ENCODE data around the gene TLCD4.

Gene TLCD4

DNA sequence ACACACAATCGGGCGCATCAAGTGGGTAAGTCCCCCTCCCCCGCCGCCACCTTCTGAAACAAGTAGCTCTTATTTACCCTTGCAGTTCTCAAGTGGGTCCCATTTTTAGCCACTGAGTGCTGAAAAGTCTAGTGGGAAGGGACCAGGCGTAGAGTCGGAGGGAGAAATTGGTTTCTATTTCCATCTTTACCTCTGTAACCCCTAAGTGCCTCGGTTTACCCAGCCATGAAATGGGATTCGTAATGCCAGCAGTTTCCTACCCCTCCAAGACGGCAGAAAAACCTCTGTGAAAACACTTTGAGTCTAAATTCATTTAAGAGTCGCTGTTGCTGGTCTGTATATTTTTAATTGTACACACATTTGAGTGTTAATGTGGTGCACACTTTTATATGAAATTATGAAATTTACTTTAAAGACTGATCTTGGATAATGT, 928 bp downstream of the TLCD4 start:
- Histone ChIP-seq H3K23ac (ENCODE audit: low read length) (no peak overlapping the region), H3K4ac (ENCODE audit: low read depth, low read length) (peak overlapping the region; percentile 78), H2BK120ac (ENCODE audit: insufficient read depth, low read length, poor library complexity) (no peak overlapping the region), H3K27me3 (ENCODE audit: insufficient read depth, low read length) (no peaks in the 10 kb centered on the region), H2AFZ (ENCODE audit: insufficient read depth, low read length, poor library complexity) (peak overlapping the region; percentile 96), H3K14ac (ENCODE audit: low read length) (no peak overlapping the region), H3K9me3 (ENCODE audit: insufficient read depth, low read depth, low read length) (no peaks in the 10 kb centered on the region), H3K4me2 (ENCODE audit: low read length) (peak overlapping the region; percentile 93), H3K79me2 (ENCODE audit: control insufficient read depth, insufficient read depth, low read length, poor library complexity) (peaks cover 6% of the 10 kb centered on the region), H3K27ac (ENCODE audit: low read depth, low read length) (no peak overlapping the region), H2BK12ac (ENCODE audit: low read length) (no peak overlapping the region), H3K18ac (ENCODE audit: low read length) (peak overlapping the region; percentile 96), H3K36me3 (ENCODE audit: control insufficient read depth in 1 of 2, insufficient read depth in 2 of 2, low read length in 2 of 2) (no peaks in the 10 kb centered on the region), H3K4me3 (ENCODE audit: low read depth, low read length) (peak overlapping the region; percentile 78), H4K12ac (ENCODE audit: low read depth, low read length) (peak overlapping the region; percentile 74), H2AK5ac (ENCODE audit: low read length) (no peak overlapping the region), H4K91ac (ENCODE audit: low read depth, low read length) (peak overlapping the region; percentile 74), H3K9ac (ENCODE audit: low read length) (no peak overlapping the region), H2BK5ac (ENCODE audit: low read depth, low read length, poor library complexity) (no peak overlapping the region), H3K4me1 (ENCODE audit: control insufficient read depth in 1 of 2, insufficient read depth in 2 of 2, low read length in 2 of 2) (peaks cover 4 to 6% of the 10 kb centered on the region in 2 experiments), H4K8ac (ENCODE audit: low read depth, low read length) (peak overlapping the region; percentile 90), H3K79me1 (ENCODE audit: low read length) (peaks cover 14% of the 10 kb centered on the region)
- no peak for DNase-seq
- no CpG with 5 or more reads among the region's 10 CpGs for WGBS (ENCODE audit: extremely low coverage, insufficient coverage, insufficient read length)

DNA sequence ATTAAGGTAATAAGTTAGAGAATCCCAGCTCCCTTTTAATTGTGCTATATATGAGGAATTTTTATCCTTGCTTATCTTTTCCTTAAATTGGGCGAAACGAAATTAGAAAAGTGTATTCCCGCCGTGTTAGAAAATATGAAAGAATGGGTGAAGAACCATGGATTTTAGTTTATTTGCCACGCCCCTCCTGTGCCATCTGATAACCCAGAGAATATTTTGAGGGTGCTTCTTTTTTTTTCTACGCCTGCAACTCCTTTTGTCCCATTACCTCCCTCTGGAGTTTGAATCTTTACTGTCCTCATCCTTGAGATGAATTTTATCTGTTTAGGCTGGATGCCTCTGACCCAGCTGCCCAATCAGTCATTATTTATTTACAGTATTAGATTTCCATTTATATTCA, 1.6 kb downstream of the TLCD4 start:
- Histone ChIP-seq H3K36me3 (ENCODE audit: control insufficient read depth in 1 of 2, insufficient read depth in 2 of 2, low read length in 2 of 2) (no peaks in the 10 kb centered on the region), H4K12ac (ENCODE audit: low read depth, low read length) (no peak overlapping the region), H3K4me2 (ENCODE audit: low read length) (no peak overlapping the region), H3K4ac (ENCODE audit: low read depth, low read length) (no peak overlapping the region), H2BK120ac (ENCODE audit: insufficient read depth, low read length, poor library complexity) (no peak overlapping the region), H4K8ac (ENCODE audit: low read depth, low read length) (no peak overlapping the region), H3K27ac (ENCODE audit: low read depth, low read length) (no peak overlapping the region), H3K4me1 (ENCODE audit: control insufficient read depth in 1 of 2, insufficient read depth in 2 of 2, low read length in 2 of 2) (peaks cover 4 to 6% of the 10 kb centered on the region in 2 experiments), H3K9ac (ENCODE audit: low read length) (no peak overlapping the region), H3K27me3 (ENCODE audit: insufficient read depth, low read length) (no peaks in the 10 kb centered on the region), H2BK12ac (ENCODE audit: low read length) (no peak overlapping the region), H4K91ac (ENCODE audit: low read depth, low read length) (no peak overlapping the region), H2BK5ac (ENCODE audit: low read depth, low read length, poor library complexity) (no peak overlapping the region), H3K4me3 (ENCODE audit: low read depth, low read length) (no peak overlapping the region), H2AFZ (ENCODE audit: insufficient read depth, low read length, poor library complexity) (no peak overlapping the region), H3K14ac (ENCODE audit: low read length) (no peak overlapping the region), H3K9me3 (ENCODE audit: insufficient read depth, low read depth, low read length) (no peaks in the 10 kb centered on the region), H3K23ac (ENCODE audit: low read length) (no peak overlapping the region), H3K79me2 (ENCODE audit: control insufficient read depth, insufficient read depth, low read length, poor library complexity) (peaks cover 6% of the 10 kb centered on the region), H3K18ac (ENCODE audit: low read length) (no peak overlapping the region), H2AK5ac (ENCODE audit: low read length) (no peak overlapping the region), H3K79me1 (ENCODE audit: low read length) (peaks cover 14% of the 10 kb centered on the region)
- DNase-seq = no peak
- no CpG with 5 or more reads among the region's 6 CpGs for WGBS (ENCODE audit: extremely low coverage, insufficient coverage, insufficient read length)

DNA sequence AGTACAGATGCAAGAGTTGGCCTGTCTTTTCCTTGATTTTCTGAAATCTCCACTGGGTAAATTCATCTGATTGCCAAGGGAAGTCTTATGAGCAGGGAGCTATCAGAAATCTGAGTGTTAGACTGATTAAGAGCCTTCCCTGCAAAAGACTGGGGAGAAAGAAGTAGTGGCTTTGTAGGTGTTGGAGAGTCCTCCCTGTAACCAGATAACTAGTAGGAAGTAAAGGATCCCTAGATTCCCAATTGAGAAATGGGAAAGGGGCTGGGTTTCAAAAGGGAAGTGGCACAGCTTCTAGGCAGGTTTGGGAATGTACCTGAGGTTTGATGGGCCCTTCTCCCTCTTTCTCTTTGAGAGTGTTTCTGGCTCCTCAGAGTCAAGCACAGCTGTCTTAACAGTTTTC, 2.1 kb downstream of the TLCD4 start:
- no peak overlapping the region for H2BK120ac ChIP-seq (ENCODE audit: insufficient read depth, low read length, poor library complexity)
- no peak overlapping the region for H2AK5ac ChIP-seq (ENCODE audit: low read length)
- no peaks in the 10 kb centered on the region for H3K9me3 ChIP-seq (ENCODE audit: insufficient read depth, low read depth, low read length)
- no peak overlapping the region for H4K12ac ChIP-seq (ENCODE audit: low read depth, low read length)
- H3K4ac ChIP-seq (ENCODE audit: low read depth, low read length) = no peak overlapping the region
- H3K4me3 ChIP-seq (ENCODE audit: low read depth, low read length) = no peak overlapping the region
- no peak overlapping the region for H3K9ac ChIP-seq (ENCODE audit: low read length)
- no peaks in the 10 kb centered on the region for H3K36me3 ChIP-seq (ENCODE audit: control insufficient read depth in 1 of 2, insufficient read depth in 2 of 2, low read length in 2 of 2)
- no peak overlapping the region for H3K23ac ChIP-seq (ENCODE audit: low read length)
- H3K14ac ChIP-seq (ENCODE audit: low read length) = no peak overlapping the region
- H3K27ac ChIP-seq (ENCODE audit: low read depth, low read length) = no peak overlapping the region
- no peak overlapping the region for H2BK12ac ChIP-seq (ENCODE audit: low read length)
- H3K79me2 ChIP-seq (ENCODE audit: control insufficient read depth, insufficient read depth, low read length, poor library complexity) = peaks cover 6% of the 10 kb centered on the region
- no peak overlapping the region for H2BK5ac ChIP-seq (ENCODE audit: low read depth, low read length, poor library complexity)
- peaks cover 4 to 6% of the 10 kb centered on the region in 2 experiments for H3K4me1 ChIP-seq (ENCODE audit: control insufficient read depth in 1 of 2, insufficient read depth in 2 of 2, low read length in 2 of 2)
- no peak for DNase-seq
- no peak overlapping the region for H4K91ac ChIP-seq (ENCODE audit: low read depth, low read length)
- peaks cover 14% of the 10 kb centered on the region for H3K79me1 ChIP-seq (ENCODE audit: low read length)
- no peaks in the 10 kb centered on the region for H3K27me3 ChIP-seq (ENCODE audit: insufficient read depth, low read length)
- peak overlapping the region; percentile 16 for H3K4me2 ChIP-seq (ENCODE audit: low read length)
- H3K18ac ChIP-seq (ENCODE audit: low read length) = no peak overlapping the region
- H2AFZ ChIP-seq (ENCODE audit: insufficient read depth, low read length, poor library complexity) = no peak overlapping the region
- no peak overlapping the region for H4K8ac ChIP-seq (ENCODE audit: low read depth, low read length)

DNA sequence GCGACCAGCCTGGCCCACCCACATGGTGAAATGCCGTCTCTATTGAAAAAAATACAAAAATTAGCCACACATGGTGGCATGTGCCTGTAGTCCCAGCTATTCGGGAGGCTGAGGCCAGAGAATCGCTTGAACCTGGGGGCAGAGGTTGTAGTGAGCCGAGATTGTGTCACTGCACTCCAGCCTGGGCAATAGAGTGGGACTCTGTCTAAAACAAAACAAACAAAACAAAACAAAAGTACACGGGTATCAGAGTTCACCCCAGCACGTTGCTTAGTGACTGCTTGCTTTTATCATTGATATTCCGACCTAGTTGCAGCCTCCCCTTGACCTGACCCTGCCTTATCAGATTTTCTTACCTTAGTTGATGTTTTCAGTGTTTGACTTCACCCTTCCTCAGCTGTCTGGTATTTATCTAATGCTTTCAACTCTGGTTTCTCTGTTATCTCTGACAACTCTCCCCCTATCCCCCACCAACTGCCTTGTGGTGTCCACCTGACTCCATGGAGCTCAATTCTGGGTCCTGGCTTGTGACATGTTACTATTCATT, 5.1 kb downstream of the TLCD4 start:
- no peak overlapping the region for H3K9ac ChIP-seq (ENCODE audit: low read length)
- H2BK120ac ChIP-seq (ENCODE audit: insufficient read depth, low read length, poor library complexity) = no peak overlapping the region
- H3K18ac ChIP-seq (ENCODE audit: low read length) = peak overlapping the region; percentile 3
- WGBS (ENCODE audit: extremely low coverage, insufficient coverage, insufficient read length) = no CpG with 5 or more reads among the region's 8 CpGs
- no peaks in the 10 kb centered on the region for H3K27me3 ChIP-seq (ENCODE audit: insufficient read depth, low read length)
- no peak overlapping the region for H4K8ac ChIP-seq (ENCODE audit: low read depth, low read length)
- H3K14ac ChIP-seq (ENCODE audit: low read length) = no peak overlapping the region
- no peak overlapping the region for H2AFZ ChIP-seq (ENCODE audit: insufficient read depth, low read length, poor library complexity)
- peak overlapping the region; percentile 36 for H3K4me3 ChIP-seq (ENCODE audit: low read depth, low read length)
- no peak overlapping the region for H3K4me2 ChIP-seq (ENCODE audit: low read length)
- no peak overlapping the region for H2AK5ac ChIP-seq (ENCODE audit: low read length)
- no peak overlapping the region for H2BK12ac ChIP-seq (ENCODE audit: low read length)
- no peak overlapping the region for H4K12ac ChIP-seq (ENCODE audit: low read depth, low read length)
- peaks cover 14% of the 10 kb centered on the region for H3K79me1 ChIP-seq (ENCODE audit: low read length)
- H3K36me3 ChIP-seq (ENCODE audit: control insufficient read depth in 1 of 2, insufficient read depth in 2 of 2, low read length in 2 of 2) = no peaks in the 10 kb centered on the region
- peaks cover 8 to 13% of the 10 kb centered on the region in 2 experiments for H3K4me1 ChIP-seq (ENCODE audit: control insufficient read depth in 1 of 2, insufficient read depth in 2 of 2, low read length in 2 of 2)
- no peak overlapping the region for H2BK5ac ChIP-seq (ENCODE audit: low read depth, low read length, poor library complexity)
- DNase-seq = no peak
- H3K27ac ChIP-seq (ENCODE audit: low read depth, low read length) = peak overlapping the region; percentile 55
- H3K23ac ChIP-seq (ENCODE audit: low read length) = no peak overlapping the region
- peaks cover 6% of the 10 kb centered on the region for H3K79me2 ChIP-seq (ENCODE audit: control insufficient read depth, insufficient read depth, low read length, poor library complexity)
- no peak overlapping the region for H4K91ac ChIP-seq (ENCODE audit: low read depth, low read length)
- no peaks in the 10 kb centered on the region for H3K9me3 ChIP-seq (ENCODE audit: insufficient read depth, low read depth, low read length)
- no peak overlapping the region for H3K4ac ChIP-seq (ENCODE audit: low read depth, low read length)

All from trophoblast cell (in vitro differentiated cells and primary cell).